Gastrocnemius medialis (tissue), 4 donors: ENCODE data around the gene AMBRA1. TPM values are rescaled to one million over a fixed set of nuclear protein-coding genes. Genes with fewer than 3 reads are reported as not detected.
A peak's percentile ranks its signal among the peaks of the same experiment; 100 is the strongest.
"Not testable (repeated sequence)": the region's sequence is repeated elsewhere in the genome, so short reads cannot be mapped to it uniquely, and the experiment has no call there.

Source experiments
- ATAC-seq, 2 donors: fragments of 150-250 bp; one replicate each; pipeline ENCODE4 v1.9.1; 2016
- DNase-seq, 2 donors: peaks; one replicate each; pipeline ENCODE4 v3.0.0-alpha.2; 2019
- H3K27ac ChIP-seq, 4 donors: fragments of 200-600 bp; sonication (generic); 1 replicate in 1 of 4; 2 replicates in 3 of 4; pipeline ENCODE4 v1.5.1; 2016 to 2018; ENCODE audit warnings: mild to moderate bottlenecking in 2 of 4, moderate library complexity in 1 of 4
- H3K27me3 ChIP-seq, 3 donors: fragments of 200-600 bp; sonication (generic) in 2 of 3; 1 replicate in 1 of 3; 2 replicates in 2 of 3; pipeline versions ENCODE4 v1.5.1 to v1.6.0; 2016 to 2019; ENCODE audit warnings: mild to moderate bottlenecking in 1 of 3, moderate library complexity in 1 of 3
- H3K36me3 ChIP-seq, 2 donors: fragments of 200-600 bp; sonication (generic) in 1 of 2; one replicate each; pipeline ENCODE4 v1.5.1; 2017 to 2018
- H3K4me1 ChIP-seq, 2 donors: fragments of 200-600 bp; sonication (generic) in 1 of 2; one replicate each; pipeline ENCODE4 v1.5.1; 2016 to 2017; ENCODE audit warnings: mild to moderate bottlenecking in 2 of 2
- H3K4me3 ChIP-seq, 4 donors: fragments of 200-600 bp; sonication (generic) in 3 of 4; 1 replicate in 1 of 4; 2 replicates in 3 of 4; pipeline ENCODE4 v1.5.1; 2016 to 2019; ENCODE audit warnings: mild to moderate bottlenecking in 2 of 4
- H3K9me3 ChIP-seq, 3 donors: fragments of 200-600 bp; sonication (generic) in 2 of 3; 1 replicate in 1 of 3; 2 replicates in 2 of 3; pipeline ENCODE4 v1.5.1; 2016 to 2019
- POLR2A ChIP-seq, 2 donors: fragments of 450-650 bp; IDR thresholded peaks; one replicate each; pipeline ENCODE4 v1.6.1; 2017; ENCODE audit warnings: antibody characterized with exemption in 2 of 2, mild to moderate bottlenecking in 2 of 2, moderate library complexity in 2 of 2
- in situ Hi-C, 4 donors: fragments of 200-750 bp; cut with MboI; loops; one replicate each; pipeline versions ENCODE4 v1.15.0 to v1.8.0; 2017; ENCODE audit warnings: low sequenced_read_pairs in 4 of 4
- intact Hi-C: fragments of 100-400 bp; cut with DNase I; formaldehyde crosslinking; loops from one replicate; pipeline ENCODE4 v1.15.1; 2023; ENCODE audit warnings: low total_unique reads
- total RNA-seq, 4 donors: library from RNA; depleted of rRNA; stranded (reverse); fragments of >200 nt; gene quantifications; one replicate each; pipeline versions ENCODE4 v1.1.0 to v1.2.3, GENCODE V29; 2016
- TF ChIP-seq, protein P1 (sequence below), 5 experiments: fragments of 450-650 bp in 3 of 5; fragments of 200-600 bp in 2 of 5; sonication (generic) in 2 of 5; IDR thresholded peaks in 4 of 5; conservative IDR thresholded peaks in 1 of 5; 1 replicate in 4 of 5; 2 replicates in 1 of 5; pipeline ENCODE4 v1.5.1; 2016 to 2019; ENCODE audit warnings: antibody characterized with exemption in 5 of 5, mild to moderate bottlenecking in 3 of 5, moderate library complexity in 3 of 5

Gene AMBRA1
- total RNA-seq, 4 donors from 2014 or later: 17.3 to 24.3 (median 20.7) TPM

DNA sequence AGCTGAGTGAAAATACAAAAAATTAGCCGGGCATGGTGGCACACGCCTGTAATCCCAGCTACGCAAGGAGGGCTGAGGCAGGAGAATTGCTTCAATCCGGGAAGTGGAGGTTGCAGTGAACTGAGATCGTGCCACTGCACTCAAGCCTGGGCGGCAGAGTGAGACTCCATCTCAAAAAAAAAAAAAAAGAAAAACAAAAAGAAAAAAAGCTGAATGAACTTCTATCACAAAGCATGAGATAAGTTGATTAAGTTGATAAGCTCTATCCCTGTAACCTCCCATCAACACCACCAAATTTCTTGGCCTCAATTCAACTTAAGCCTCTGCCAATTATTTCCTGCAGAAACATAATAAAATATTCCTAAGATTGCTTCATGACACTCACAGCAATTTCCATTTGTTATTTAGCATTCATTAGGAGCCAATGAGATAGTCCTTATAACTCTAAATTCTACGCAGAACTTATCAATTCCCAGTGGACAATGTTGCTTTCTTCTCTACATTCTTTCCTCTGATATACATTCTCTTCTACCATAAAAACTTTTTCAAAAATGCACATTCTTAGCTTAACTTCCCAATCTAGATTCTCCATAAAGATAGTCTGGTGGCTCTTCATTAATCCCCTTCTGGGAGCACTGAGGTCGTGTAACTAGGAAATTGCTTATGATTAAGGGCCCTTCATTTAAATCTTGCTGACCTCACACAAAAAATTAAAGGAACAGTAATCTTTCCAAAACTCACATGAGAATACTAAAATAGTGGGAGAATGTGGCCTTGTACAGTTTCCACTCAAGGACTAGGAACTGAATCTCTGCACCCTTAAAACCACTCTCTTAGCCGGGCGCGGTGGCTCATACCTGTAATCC, 2.9 kb downstream of the AMBRA1 start:
- no peak for ATAC-seq
- intact Hi-C loops (loop anchor here (5.0 kb wide), 1 partner anchor 34 kb away; no protein-coding TSS in a partner anchor), in situ Hi-C loops (no loop called here)
- peaks cover 35 to 37% of the 10 kb centered on the region in 2 donors for H3K4me1 ChIP-seq
- no peaks in the 10 kb centered on the region for H3K27me3 ChIP-seq
- peak overlapping the region in 1 of 4 donors; percentile 2 for H3K27ac ChIP-seq
- DNase-seq: no peak
- TF ChIP-seq POLR2A (IDR thresholded peaks at IDR 0.05): no peak
- TF ChIP-seq, protein P1, sequence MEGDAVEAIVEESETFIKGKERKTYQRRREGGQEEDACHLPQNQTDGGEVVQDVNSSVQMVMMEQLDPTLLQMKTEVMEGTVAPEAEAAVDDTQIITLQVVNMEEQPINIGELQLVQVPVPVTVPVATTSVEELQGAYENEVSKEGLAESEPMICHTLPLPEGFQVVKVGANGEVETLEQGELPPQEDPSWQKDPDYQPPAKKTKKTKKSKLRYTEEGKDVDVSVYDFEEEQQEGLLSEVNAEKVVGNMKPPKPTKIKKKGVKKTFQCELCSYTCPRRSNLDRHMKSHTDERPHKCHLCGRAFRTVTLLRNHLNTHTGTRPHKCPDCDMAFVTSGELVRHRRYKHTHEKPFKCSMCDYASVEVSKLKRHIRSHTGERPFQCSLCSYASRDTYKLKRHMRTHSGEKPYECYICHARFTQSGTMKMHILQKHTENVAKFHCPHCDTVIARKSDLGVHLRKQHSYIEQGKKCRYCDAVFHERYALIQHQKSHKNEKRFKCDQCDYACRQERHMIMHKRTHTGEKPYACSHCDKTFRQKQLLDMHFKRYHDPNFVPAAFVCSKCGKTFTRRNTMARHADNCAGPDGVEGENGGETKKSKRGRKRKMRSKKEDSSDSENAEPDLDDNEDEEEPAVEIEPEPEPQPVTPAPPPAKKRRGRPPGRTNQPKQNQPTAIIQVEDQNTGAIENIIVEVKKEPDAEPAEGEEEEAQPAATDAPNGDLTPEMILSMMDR (IDR thresholded peaks at IDR 0.05 in 4 of 5, conservative IDR thresholded peaks at IDR 0.05 in 1 of 5): no peak
- no peaks in the 10 kb centered on the region for H3K9me3 ChIP-seq
- no peaks in the 10 kb centered on the region for H3K36me3 ChIP-seq
- H3K4me3 ChIP-seq: peak overlapping the region in 1 of 4 donors; percentile 3

DNA sequence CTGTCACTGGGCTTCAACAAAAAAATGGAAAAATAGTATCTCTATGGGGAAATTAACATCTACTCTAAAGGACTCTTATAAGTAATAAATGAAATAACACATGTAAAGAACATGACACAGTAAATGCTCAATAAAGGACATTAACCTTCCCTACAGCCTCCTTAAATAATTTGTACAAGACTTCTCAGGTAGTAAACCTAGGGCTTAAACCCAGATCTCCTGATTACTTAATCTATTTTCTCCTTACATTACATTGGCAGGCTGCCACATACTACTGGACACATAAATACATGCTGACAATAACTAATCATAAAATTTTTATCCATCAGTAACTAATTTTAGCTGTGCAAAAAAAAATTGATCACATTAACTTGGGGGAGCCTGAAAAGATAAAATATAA, 4.9 kb downstream of the AMBRA1 start:
- Histone ChIP-seq H3K9me3 (no peaks in the 10 kb centered on the region), H3K4me1 (peaks cover 31 to 32% of the 10 kb centered on the region in 2 donors), H3K27me3 (no peaks in the 10 kb centered on the region), H3K4me3 (no peak overlapping the region), H3K36me3 (no peaks in the 10 kb centered on the region), H3K27ac (no peak overlapping the region)
- ATAC-seq (no peak), DNase-seq (no peak)
- TF ChIP-seq, protein P1 (IDR thresholded peaks at IDR 0.05 in 4 of 5, conservative IDR thresholded peaks at IDR 0.05 in 1 of 5): no peak
- TF ChIP-seq POLR2A (IDR thresholded peaks at IDR 0.05): no peak
- intact Hi-C loops (no loop called here), in situ Hi-C loops (no loop called here)

DNA sequence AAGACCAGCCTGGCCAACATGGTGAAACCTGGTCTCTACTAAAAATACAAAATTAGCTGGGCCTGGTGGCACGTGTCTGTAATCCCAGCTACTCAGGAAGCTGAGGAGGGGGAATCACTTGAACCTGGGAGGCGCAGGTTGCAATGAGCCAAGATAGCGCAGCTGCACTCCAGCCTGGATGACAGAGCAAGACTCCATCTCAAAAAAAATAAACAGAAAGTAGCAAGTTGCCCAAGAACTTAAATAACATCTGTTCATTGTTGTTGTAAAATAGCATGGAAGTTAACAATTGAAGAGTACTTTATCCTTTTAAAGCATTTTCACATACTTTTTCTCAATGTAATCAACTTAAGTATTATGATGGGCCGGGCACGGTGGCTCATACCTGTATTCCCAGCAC, 5.7 kb downstream of the AMBRA1 start:
- Histone ChIP-seq H3K9me3 (no peaks in the 10 kb centered on the region), H3K4me1 (peaks cover 31 to 32% of the 10 kb centered on the region in 2 donors), H3K4me3 (no peak overlapping the region), H3K36me3 (no peaks in the 10 kb centered on the region), H3K27ac (no peak overlapping the region), H3K27me3 (no peaks in the 10 kb centered on the region)
- intact Hi-C loops: no loop called here
- TF ChIP-seq POLR2A (IDR thresholded peaks at IDR 0.05): no peak
- TF ChIP-seq, protein P1 (IDR thresholded peaks at IDR 0.05 in 4 of 5, conservative IDR thresholded peaks at IDR 0.05 in 1 of 5): no peak
- DNase-seq: no peak
- ATAC-seq: no peak
- in situ Hi-C loops: no loop called here

DNA sequence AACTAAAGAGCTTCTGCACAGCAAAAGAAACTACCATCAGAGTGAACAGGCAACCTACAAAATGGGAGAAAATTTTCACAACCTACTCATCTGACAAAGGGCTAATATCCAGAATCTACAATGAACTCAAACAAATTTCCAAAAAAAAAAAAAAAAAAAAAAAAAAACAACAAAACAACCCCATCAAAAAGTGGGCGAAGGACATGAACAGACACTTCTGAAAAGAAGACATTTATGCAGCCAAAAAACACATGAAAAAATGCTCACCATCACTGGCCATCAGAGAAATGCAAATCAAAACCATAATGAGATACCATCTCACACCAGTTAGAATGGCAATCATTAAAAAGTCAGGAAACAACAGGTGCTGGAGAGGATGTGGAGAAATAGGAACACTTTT, 10.3 kb downstream of the AMBRA1 start:
- H3K4me3 ChIP-seq, H3K36me3 ChIP-seq, intact Hi-C loops, in situ Hi-C loops, H3K27ac ChIP-seq, H3K27me3 ChIP-seq, ATAC-seq, H3K9me3 ChIP-seq, H3K4me1 ChIP-seq, DNase-seq: not testable (repeated sequence)

DNA sequence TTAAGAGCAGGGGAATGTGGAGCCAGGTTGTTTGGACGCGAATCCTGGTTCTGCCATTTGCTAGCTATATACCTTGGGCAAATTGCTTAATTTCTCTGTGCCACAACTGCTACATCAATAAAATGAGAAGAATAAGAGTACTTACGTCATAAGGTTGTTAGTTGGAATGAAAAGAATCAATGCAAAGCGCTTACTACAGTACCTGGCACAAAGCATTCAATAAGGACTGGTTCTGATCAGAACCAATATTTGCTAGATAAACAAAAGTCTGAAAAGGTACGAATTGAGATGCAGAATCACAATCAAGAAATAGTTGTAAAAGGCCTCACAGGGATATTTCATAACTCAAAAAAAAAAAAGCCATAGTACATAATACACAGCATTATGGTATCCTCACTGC, 11.2 kb downstream of the AMBRA1 start:
- Histone ChIP-seq H3K4me1 (peaks cover 0 to 3% of the 10 kb centered on the region in 2 donors), H3K27me3 (no peaks in the 10 kb centered on the region), H3K4me3 (no peak overlapping the region), H3K36me3 (no peaks in the 10 kb centered on the region), H3K27ac (no peak overlapping the region), H3K9me3 (no peaks in the 10 kb centered on the region)
- intact Hi-C loops: no loop called here
- in situ Hi-C loops: no loop called here
- no peak for ATAC-seq
- no peak for DNase-seq
- TF ChIP-seq, protein P1 (IDR thresholded peaks at IDR 0.05 in 4 of 5, conservative IDR thresholded peaks at IDR 0.05 in 1 of 5): no peak
- no peak for TF ChIP-seq POLR2A (IDR thresholded peaks at IDR 0.05)
